Thymus (tissue), 11 donors: ENCODE results near the gene NPPC. TPM values are rescaled to one million over a fixed set of nuclear protein-coding genes. Genes with fewer than 3 reads are reported as not detected.

ENCODE experiments used
- DNase-seq, 9 donors: peaks; one replicate each; pipeline ENCODE4 v3.0.0-alpha.2; 2013; ENCODE audit warnings: low spot score in 9 of 9, low read depth in 6 of 9, missing footprints in 1 of 9
- H3K27ac ChIP-seq, 2 donors: one replicate each; pipeline ENCODE4 v1.5.1; 2013; ENCODE audit warnings: control low read depth in 1 of 2, low read depth in 1 of 2, low read length in 1 of 2, mild to moderate bottlenecking in 1 of 2, moderate library complexity in 1 of 2
- H3K27me3 ChIP-seq, 2 donors: one replicate each; pipeline ENCODE4 v1.5.1; 2013; ENCODE audit warnings: low read length in 1 of 2; ENCODE audit not compliant: control insufficient read depth in 2 of 2, insufficient read depth in 1 of 2
- H3K36me3 ChIP-seq, 2 donors: one replicate each; pipeline ENCODE4 v1.5.1; 2013; ENCODE audit warnings: low read length in 1 of 2, mild to moderate bottlenecking in 1 of 2, moderate library complexity in 1 of 2; ENCODE audit not compliant: control insufficient read depth in 2 of 2, insufficient read depth in 2 of 2
- H3K4me1 ChIP-seq, 2 donors: one replicate each; pipeline ENCODE4 v1.5.1; 2013; ENCODE audit warnings: low read length in 2 of 2; ENCODE audit not compliant: control insufficient read depth in 2 of 2, insufficient read depth in 2 of 2
- H3K4me3 ChIP-seq, 2 donors: one replicate each; pipeline ENCODE4 v1.5.1; 2013; ENCODE audit warnings: low read length in 2 of 2, control low read depth in 1 of 2, mild to moderate bottlenecking in 1 of 2
- H3K9me3 ChIP-seq, 2 donors: one replicate each; pipeline ENCODE4 v1.5.1; 2013; ENCODE audit warnings: low read length in 1 of 2, mild to moderate bottlenecking in 1 of 2; ENCODE audit not compliant: control insufficient read depth in 2 of 2, insufficient read depth in 1 of 2
- WGBS: extraction: QIAGEN DNeasy Blood & Tissue Kit; methylation state at CpG from one replicate; pipeline ENCODE4 v1.1.7; 2013; 5-methylcytosine and 5-hydroxymethylcytosine counted together
- polyA plus RNA-seq: library from polyadenylated mRNA; stranded (reverse); fragments of 200-250 nt; gene quantifications from one replicate; pipeline ENCODE4 v1.2.3, GENCODE V29; 2013
- total RNA-seq: library from RNA; stranded (reverse); fragments of 120-200 nt; gene quantifications from one replicate; pipeline ENCODE4 v1.2.4, GENCODE V29; 2013
- donor health status: healthy.

NPPC gene
- total and polyA plus RNA-seq, 2 donors: 2.3 to 8.5 TPM

- H3K36me3 ChIP-seq: no peaks in the 10 kb centered on the region
- no peak overlapping the region for H3K27ac ChIP-seq
- WGBS: 97% methylated on average over 8 of the region's 8 CpGs
- no peak overlapping the region for H3K4me3 ChIP-seq
- H3K4me1 ChIP-seq: peaks cover 0 to 22% of the 10 kb centered on the region in 2 donors
- no peaks in the 10 kb centered on the region for H3K27me3 ChIP-seq
- H3K9me3 ChIP-seq: no peaks in the 10 kb centered on the region
- DNase-seq: no peak
Measured at GRCh38 chr2:231908584-231908983, 17.6 kb downstream of the NPPC start.

DNA sequence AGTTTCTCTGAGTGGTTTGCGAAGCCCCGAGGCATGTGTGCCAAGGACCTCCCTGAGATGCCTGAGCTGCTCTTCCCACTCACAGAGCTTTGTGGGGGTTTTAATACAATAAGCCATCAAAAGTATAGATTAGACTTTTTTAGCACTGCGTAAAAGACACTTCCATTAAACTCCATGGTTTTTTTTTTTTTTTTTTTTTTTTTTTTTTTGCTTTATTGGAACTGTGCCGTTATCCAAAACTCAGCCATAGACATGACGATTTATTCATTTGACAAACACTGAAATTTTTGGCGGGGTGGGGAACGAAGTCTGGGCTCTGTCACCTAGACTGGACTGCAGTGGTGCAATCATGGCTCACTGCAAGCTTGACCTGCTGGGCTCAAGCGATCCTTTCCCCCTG lies 18.4 kb downstream of the NPPC start:
- no peaks in the 10 kb centered on the region for H3K27me3 ChIP-seq
- H3K4me3 ChIP-seq: no peak overlapping the region
- H3K9me3 ChIP-seq: no peaks in the 10 kb centered on the region
- H3K27ac ChIP-seq: no peak overlapping the region
- H3K36me3 ChIP-seq: no peaks in the 10 kb centered on the region
- peaks cover 0 to 22% of the 10 kb centered on the region in 2 donors for H3K4me1 ChIP-seq
- no peak for DNase-seq
- WGBS: 97% methylated on average over 8 of the region's 8 CpGs

DNA sequence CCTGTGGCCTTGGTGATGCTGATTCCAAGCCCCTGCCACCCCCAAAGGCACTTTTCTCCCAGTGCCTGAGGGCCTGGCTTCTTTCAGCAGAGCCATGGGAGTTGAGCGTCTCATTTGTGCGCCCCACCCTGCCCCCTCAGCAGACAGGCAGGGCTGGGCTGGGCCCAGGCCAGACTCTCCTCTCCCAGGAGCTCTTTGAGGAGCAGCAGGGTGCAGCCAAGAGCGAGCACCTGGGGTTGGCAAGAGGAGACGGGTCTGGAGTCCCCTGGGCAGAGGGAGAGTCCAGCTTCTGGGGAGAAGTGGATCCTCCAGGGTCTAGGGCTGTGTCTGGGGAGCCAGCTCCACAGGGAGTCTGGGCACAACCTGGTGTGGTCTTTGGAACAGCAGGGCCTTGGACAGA lies 21.2 kb downstream of the NPPC start:
- Histone ChIP-seq H3K4me3 (no peak overlapping the region), H3K27ac (no peak overlapping the region), H3K4me1 (peaks cover 0 to 8% of the 10 kb centered on the region in 2 donors), H3K9me3 (no peaks in the 10 kb centered on the region), H3K27me3 (peaks cover 0 to 4% of the 10 kb centered on the region in 2 donors), H3K36me3 (no peaks in the 10 kb centered on the region)
- 93% methylated on average over 4 of the region's 4 CpGs for WGBS
- no peak for DNase-seq

- DNase-seq: no peak
- peaks cover 0 to 6% of the 10 kb centered on the region in 2 donors for H3K27me3 ChIP-seq
- H3K36me3 ChIP-seq: no peaks in the 10 kb centered on the region
- H3K4me3 ChIP-seq: no peak overlapping the region
- H3K27ac ChIP-seq: no peak overlapping the region
- no peaks in the 10 kb centered on the region for H3K9me3 ChIP-seq
- WGBS: 92% methylated on average over 12 of the region's 12 CpGs
- peaks cover 0 to 2% of the 10 kb centered on the region in 2 donors for H3K4me1 ChIP-seq
Measured at GRCh38 chr2:231904161-231904611, 22.0 kb downstream of the NPPC start.

DNA sequence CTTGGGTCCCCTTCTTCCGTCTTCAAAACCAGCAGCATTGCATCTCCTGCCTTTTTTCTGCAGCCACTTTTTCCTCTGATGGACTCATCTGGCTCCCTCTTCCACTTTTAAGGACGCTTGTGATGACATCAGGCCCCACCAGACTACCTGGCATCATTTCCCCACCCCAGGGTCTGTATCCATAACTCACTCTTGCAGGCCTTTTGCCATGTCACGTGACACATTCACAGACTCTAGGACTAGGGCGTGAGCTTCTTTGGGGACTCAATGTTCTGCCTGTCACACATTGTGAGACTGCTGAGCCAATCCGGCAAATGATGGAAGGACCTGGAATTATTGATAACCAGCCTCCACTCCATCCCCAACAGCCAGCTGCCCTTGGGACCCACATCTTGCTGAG lies 23.6 kb downstream of the NPPC start:
- Histone ChIP-seq H3K4me1 (peaks cover 0 to 2% of the 10 kb centered on the region in 2 donors), H3K9me3 (no peaks in the 10 kb centered on the region), H3K27me3 (peaks cover 0 to 6% of the 10 kb centered on the region in 2 donors), H3K27ac (no peak overlapping the region), H3K4me3 (no peak overlapping the region), H3K36me3 (no peaks in the 10 kb centered on the region)
- no peak for DNase-seq
- WGBS: 94% methylated on average over 5 of the region's 5 CpGs

- no peaks in the 10 kb centered on the region for H3K9me3 ChIP-seq
- H3K4me1 ChIP-seq: peaks cover 0 to 2% of the 10 kb centered on the region in 2 donors
- H3K27ac ChIP-seq: no peak overlapping the region
- 94% methylated on average over 5 of the region's 5 CpGs for WGBS
- no peak for DNase-seq
- H3K36me3 ChIP-seq: no peaks in the 10 kb centered on the region
- no peak overlapping the region for H3K4me3 ChIP-seq
- peaks cover 0 to 6% of the 10 kb centered on the region in 2 donors for H3K27me3 ChIP-seq
Measured at GRCh38 chr2:231900972-231901371, 25.2 kb downstream of the NPPC start.

DNA sequence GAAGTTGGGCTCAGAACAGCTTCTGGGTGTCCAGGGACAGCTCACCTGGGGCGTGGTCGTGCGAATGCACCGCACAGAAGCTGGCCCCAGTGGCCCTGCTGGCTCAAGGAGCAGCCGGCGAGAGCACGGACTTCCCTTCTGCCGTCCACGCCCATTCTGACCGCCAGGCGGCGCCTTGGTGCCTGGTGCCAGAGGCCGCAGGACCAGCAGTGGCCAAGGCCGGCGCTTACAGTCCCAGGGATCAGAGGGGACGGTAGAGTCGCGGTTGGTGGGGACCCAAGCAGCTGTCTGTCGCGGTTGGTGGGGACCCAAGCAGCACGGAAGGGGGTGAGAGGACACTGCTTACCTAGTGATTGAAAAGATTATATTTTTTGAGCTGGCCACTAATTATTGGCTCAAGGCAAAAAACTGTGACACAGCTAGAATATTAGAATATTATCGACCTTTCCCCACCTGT lies 25.7 kb downstream of the NPPC start:
- peak in 5 of 9 donors; percentile 23 to 62 (median 42) for DNase-seq
- H3K27me3 ChIP-seq: peaks cover 0 to 6% of the 10 kb centered on the region in 2 donors
- H3K4me1 ChIP-seq: peaks cover 0 to 2% of the 10 kb centered on the region in 2 donors
- H3K27ac ChIP-seq: no peak overlapping the region
- 35% methylated on average over 22 of the region's 22 CpGs for WGBS
- H3K9me3 ChIP-seq: no peaks in the 10 kb centered on the region
- H3K36me3 ChIP-seq: no peaks in the 10 kb centered on the region
- H3K4me3 ChIP-seq: no peak overlapping the region

DNA sequence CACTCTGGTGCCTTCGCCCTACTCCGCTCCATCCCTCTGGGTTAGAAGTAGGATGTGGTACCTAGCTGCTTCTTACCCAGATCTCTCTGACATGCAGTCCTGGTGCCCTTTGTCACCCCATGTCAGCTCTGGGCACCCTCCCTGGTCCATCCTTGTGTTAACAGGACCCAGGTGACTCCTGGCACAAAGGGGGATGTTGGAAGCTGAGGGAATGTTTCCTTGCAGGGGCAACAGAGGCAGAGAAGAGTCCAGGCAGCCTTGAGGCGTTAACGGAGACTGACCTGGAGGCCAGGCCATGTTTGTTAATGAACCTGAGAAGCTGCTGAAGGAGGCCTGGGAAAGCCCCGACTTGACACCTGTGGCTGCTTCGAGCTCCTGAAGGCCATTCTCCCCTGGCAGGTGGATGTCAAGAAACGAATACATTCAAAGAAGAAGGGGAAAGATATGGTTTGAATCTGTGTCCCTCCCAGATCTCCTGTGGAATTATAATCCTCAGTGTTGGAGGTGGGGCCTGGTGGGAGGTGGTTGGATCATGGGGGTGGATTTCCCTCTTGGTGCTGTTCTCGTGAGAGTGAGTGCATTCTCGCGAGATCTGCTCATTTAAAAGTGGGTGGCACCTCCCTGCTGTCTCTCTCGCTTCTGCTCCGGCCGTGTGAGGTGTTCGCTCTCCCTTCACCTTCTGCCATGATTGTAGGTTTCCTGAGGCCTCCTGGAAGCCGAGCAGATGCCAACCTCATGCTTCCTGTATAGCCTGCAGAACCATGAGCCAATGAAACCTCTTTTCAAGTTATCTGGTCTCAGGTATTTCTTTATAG lies 31.4 kb downstream of the NPPC start:
- Histone ChIP-seq H3K9me3 (no peaks in the 10 kb centered on the region), H3K4me1 (no peaks in the 10 kb centered on the region), H3K36me3 (no peaks in the 10 kb centered on the region), H3K27ac (no peak overlapping the region), H3K4me3 (no peak overlapping the region), H3K27me3 (peaks cover 0 to 6% of the 10 kb centered on the region in 2 donors)
- DNase-seq: no peak
- 92% methylated on average over 15 of the region's 15 CpGs for WGBS

- Histone ChIP-seq H3K9me3 (no peaks in the 10 kb centered on the region), H3K36me3 (no peaks in the 10 kb centered on the region), H3K27ac (no peak overlapping the region), H3K4me3 (no peak overlapping the region), H3K4me1 (no peaks in the 10 kb centered on the region), H3K27me3 (peaks cover 0 to 5% of the 10 kb centered on the region in 2 donors)
- WGBS: 94% methylated on average over 11 of the region's 11 CpGs
- no peak for DNase-seq
Measured at GRCh38 chr2:231891514-231891905, 34.7 kb downstream of the NPPC start.
